GM19240 (cell line): Measurements from ENCODE around the gene TIMM22.

Source experiments
- DNase-seq: peaks from one replicate; pipeline ENCODE4 v3.0.0; 2011; ENCODE audit warnings: low spot score; ENCODE audit not compliant: insufficient read length

TIMM22 gene

GRCh38 chr17:1001640-1002411 lies 4.9 kb downstream of the TIMM22 start:
- DNase-seq: no peak

- no peak for DNase-seq
These were observed 5.5 kb downstream of the TIMM22 start for GRCh38 chr17:1002412-1002753.

DNA sequence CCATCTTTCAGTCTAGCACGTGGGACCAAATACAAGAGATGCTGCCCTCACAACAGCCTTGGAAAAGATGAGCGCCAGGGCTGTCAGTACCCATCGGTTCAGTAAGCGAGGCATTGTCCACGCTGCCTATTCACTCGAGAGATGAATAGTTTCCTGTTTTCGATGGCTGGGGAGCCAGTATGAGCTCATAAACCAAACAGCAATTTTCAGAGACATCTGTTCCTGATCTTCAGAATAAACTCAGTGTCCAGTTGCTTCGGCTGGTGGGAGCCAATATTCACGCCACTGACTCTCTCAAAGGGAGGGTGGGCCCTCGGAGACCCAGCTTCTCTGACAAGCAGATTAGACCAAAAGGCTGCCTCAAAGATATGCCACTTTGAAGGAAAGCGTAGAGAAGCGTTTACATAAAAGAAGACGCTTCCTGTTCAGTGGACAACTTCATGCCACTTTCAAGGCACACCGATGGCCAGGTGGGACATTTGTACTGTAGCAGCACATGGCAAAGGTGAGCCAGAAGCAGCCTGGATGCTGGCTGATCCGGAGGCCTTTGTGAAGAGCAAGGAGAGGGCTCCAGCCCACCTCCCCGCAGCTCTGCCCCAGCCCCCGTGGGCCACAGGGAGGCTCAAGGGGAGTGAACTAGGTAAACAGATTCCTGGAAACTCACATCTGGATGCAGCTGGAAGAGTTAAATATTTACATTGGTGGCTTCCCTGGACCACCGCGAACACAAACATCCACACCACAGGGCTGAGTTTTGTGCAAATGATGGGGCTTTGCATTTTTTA lies 6.0 kb downstream of the TIMM22 start:
- no peak for DNase-seq

- no peak for DNase-seq
These were observed 6.7 kb downstream of the TIMM22 start for GRCh38 chr17:1003633-1003971.

DNA sequence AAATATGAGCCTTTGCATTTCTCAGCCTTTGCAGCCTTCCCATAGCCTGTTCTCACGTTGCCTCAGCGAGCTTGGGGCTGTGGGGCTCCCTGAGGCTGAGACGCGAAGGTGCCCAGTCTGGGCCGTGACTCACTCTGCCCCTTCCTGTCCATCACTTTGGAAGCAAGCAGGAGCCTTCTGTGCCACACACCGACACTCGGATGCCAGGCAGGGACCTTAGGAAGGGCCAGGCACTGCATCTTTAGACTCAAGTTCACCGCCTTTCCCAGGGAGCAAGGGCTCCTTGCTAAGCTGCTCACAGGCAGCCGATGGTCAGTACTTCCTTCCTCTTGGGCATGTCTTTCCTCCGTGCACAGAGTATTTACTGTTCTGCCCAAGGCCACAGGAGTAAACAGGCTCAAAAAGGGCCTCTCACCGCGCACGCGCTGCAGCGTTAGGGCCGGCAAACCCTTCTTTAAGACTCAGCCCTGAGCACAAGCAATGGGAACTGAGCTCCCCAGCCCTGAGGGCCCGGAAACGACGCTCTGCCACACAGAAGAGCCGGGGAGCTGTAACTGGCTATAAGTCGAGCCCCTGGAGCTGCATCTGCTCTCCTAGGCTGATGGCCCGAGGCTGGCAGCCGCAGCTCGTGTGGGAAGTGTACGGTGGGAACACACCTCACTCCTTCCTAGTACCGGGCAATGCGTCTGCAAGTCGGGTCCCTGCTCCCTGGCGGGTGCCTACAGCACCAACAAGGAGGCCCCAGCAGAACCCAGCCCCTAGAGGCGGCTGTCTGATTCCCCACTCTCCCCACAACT lies 7.2 kb downstream of the TIMM22 start:
- no peak for DNase-seq

DNA sequence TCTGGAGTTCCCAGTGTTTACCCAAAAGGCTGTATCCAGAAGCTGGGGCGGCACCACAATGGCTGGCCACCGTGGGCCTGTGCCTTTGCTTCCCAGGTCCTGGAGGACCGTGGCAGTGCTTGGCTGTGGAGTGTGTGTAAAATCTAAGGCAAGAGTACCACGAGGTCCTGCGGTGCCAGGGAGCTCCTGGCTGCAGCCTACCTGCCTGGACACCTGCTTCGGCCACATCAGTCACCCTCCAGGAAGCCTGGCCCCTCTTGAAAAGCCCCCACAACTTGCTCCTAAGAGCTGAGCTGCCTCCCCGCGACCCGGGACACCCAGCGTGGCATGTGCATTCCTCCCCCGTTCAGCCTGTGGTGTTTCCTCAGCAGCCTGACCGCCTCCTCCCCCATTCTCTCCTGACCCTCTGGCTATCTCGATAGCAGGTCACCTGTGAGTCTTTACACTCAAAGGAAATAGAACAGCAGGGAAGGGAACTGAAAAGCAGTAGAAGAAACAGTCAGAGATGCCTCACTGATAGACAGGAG lies 7.9 kb downstream of the TIMM22 start:
- no peak for DNase-seq

DNA sequence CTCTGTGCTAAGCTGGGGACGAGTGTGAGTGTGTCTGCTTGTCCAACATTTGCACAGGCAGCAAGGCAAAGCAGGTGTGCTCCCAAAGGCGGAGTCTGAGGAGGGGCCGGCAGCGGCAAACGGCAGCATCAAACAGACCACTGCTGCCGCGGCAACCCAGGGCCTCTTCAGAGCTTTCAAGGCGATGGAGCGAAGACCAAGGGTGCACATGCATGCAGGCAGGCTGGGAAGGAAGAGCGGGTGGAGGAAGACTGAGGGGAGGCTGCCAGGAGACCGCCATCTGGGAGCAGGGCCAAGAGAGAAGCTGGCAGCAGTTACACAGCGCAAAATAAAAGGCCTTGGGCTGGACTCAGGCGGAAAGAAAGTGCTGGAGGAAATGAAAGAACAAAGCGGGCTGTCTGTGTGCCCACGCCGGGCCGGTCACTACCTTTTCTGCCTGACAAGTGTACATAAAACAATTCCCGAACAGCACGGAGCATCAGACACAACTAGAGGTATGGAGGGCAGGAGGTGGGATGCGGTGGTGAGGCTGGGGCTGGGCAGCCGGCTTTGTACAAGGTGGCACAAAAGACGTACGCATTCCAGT lies 8.5 kb downstream of the TIMM22 start:
- no peak for DNase-seq

- DNase-seq: no peak
These were observed 9.1 kb downstream of the TIMM22 start for GRCh38 chr17:1006054-1006453.

DNA sequence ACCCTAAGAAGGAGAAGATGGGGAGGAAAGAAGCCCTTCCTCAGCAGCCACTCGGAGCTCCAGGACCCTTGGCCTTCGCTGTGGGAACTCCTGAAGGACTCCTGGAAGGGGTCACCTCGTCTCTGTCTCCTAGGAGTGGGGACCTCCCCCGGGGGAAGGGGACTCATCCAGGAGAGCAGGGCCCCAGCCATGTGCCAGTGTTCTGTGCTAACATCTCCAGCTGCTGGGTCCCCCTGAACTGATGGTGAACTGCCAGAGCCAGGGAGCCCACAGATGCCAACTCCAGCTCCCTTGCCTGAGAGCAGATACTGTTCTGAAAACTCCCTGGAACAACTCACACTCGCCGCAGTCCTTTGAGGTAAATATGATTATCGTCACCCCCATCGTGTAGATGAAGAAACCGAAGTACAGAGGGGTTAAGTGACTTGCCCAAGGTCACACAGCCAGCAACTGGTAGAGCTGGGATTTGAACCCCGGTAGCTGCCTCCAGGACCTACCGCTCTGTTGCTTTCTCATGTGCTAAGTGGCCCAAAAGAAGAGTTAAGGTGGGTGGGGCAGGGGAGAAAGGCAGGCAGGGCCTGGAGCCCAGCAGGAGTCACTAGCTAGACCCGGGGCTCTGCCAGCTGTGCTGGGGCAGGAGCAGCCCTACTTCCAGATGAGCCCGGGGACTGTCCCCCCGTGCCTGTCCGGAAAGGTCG lies 10.5 kb downstream of the TIMM22 start:
- no peak for DNase-seq

DNA sequence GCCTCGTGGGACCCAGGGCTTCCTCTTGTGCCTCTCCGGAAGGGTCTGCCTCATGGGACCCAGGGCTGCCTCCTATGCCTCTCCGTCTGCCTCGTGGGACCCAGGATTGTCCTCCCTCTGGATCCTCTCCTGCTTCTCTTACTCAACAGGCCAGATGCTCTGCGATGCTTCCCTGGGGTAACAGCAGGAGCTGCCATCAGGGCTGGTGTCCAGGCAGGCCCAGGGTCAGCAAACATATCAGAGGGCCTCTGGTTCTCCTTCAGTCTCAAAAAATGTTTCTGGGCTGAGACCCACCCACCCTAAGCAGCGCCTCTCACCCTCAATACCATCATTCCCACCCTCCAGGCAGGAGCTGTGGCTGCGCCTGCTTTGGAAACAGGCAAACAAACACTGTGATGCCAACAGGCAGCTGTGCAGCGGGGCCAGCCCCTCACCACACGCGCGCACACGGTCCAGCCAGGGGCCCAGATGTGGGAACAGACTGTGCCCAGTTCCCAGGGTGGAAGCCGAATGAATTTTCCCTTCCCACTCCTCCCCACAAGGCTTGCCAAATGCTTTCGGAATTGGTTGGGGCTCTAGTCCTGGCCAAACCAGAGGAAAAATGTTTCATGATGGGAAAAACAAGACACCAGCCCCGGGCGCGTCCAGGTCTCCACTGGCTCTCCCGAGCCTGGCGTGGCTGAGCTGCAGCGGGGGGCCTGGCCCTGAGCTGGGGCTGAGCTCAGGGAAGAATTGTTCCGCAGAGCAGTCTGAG lies 11.3 kb downstream of the TIMM22 start:
- DNase-seq: no peak

- no peak for DNase-seq
These were observed 12.5 kb downstream of the TIMM22 start for GRCh38 chr17:1009229-1010085.

GRCh38 chr17:1010086-1010450 lies 13.1 kb downstream of the TIMM22 start:
- no peak for DNase-seq

GRCh38 chr17:1010586-1010985 lies 13.7 kb downstream of the TIMM22 start:
- no peak for DNase-seq

GRCh38 chr17:1011138-1011537 lies 14.2 kb downstream of the TIMM22 start:
- DNase-seq: no peak

DNA sequence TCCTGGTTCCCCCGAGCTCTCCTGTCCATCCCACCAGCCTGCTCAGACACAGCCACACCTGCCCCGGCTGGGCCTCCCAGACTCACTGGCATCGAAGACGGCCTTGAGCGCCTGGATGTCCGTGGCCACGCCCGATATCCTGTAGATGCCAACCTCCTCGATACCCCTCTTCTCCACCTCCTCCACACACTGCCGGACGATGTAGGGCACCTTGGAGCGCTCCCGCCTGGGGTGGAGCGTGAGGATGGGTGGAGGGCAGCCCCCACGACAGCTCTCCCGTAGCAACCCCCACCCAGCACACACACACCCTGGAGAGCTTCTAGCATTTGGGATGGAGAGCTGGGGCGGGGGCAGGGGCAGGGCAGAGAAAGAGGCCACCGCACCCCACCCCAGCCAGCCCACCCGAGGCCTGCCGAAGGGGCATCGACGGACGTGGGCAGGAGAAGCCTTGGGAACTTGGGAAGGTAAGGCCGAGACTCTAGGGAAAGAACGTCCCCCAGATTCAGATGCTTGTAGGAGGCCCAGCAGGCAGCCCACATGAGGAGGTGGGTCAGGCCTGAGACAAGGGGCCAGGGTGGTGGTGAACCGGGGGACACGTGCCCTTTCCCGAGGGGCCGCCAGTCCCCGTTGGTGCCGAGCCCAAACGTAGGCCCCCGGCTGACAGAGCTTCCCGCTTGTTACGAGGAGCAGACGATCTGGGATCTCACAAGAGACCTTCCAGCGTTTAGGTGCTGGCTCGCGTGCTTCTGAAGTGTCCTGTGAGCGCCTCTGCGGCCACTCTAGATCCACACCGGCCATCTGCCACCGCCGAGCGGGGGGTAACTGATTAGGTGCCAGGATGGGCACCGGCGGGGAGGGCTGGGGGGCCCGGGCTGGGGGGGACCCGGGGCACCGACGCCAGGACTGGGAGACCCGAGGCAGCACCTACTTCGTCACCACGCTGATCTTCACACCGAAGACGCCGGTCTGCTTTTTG lies 15.1 kb downstream of the TIMM22 start:
- DNase-seq: no peak

DNA sequence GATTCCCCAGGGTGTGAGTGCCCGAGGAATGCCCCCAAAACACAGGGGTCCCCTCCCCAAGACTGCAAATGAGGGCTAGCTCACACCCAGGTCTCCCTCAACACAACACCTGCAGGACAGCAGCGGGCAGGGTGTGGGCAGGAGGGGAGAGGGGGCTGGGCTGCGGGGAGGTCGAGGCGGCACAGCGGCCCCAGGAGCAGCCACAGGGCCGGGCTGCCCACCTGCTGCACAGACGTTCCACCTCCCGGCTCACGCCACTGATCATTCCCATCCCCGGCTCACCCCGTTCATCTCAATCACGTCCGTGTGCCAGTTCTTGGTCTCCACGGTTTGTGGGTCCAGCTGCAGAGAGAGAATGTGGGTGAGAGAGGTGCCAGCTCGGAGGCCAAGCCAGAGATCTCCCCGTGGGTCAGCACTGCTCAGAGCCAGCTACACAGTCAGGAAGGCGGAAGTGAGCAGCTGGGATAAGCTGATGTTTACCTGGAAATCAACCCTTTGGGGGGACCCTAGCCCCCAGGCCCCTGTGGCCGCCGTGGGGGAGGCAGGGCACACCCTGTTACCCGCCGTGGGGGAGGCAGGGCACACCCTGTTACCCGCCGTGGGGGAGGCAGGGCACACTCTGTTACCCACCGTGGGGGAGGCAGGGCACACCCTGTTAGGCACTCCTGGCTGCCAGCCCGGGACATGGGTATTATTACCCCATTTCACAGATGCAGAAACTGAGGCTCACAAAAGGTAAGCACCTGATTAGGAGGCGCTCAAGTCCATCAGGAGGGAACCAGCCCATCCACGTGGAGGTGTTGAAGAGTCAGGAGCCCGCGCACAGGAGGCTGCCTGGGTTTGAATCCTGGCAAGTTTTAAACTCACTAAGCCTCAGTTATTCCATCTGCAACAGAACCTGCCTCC lies 16.1 kb downstream of the TIMM22 start:
- DNase-seq: no peak

- DNase-seq: no peak
These were observed 16.8 kb downstream of the TIMM22 start for GRCh38 chr17:1013729-1014090.
